Neuronal stem cell (in vitro differentiated cells): ENCODE measurements around the gene REEP3.

Source experiments
- DNase-seq: peaks from one replicate; pipeline ENCODE4 v3.0.0-alpha.2; 2013; ENCODE audit warnings: low spot score
- H2AFZ ChIP-seq: one replicate; pipeline ENCODE4 v1.6.1; 2013; ENCODE audit warnings: mild to moderate bottlenecking, low read length, inconsistent platforms
- H2AK5ac ChIP-seq: 2 replicates; pipeline ENCODE4 v1.6.1; 2013; ENCODE audit warnings: low read depth, mild to moderate bottlenecking, inconsistent platforms, low read length, moderate library complexity, mixed read lengths
- H2BK120ac ChIP-seq: 2 replicates; pipeline ENCODE4 v1.6.1; 2013; ENCODE audit warnings: low read depth, mild to moderate bottlenecking, inconsistent platforms, low read length, moderate library complexity, mixed read lengths
- H2BK12ac ChIP-seq: one replicate; pipeline ENCODE4 v1.6.1; 2013; ENCODE audit warnings: low read length, inconsistent platforms
- H2BK15ac ChIP-seq: 2 replicates; pipeline ENCODE4 v1.6.1; 2013; ENCODE audit warnings: mild to moderate bottlenecking, low read length, inconsistent platforms, mixed read lengths
- H2BK5ac ChIP-seq: one replicate; pipeline ENCODE4 v1.6.1; 2013; ENCODE audit warnings: inconsistent platforms, mild to moderate bottlenecking, low read length, moderate library complexity
- H3K14ac ChIP-seq: one replicate; pipeline ENCODE4 v1.6.1; 2013; ENCODE audit warnings: low read length, inconsistent platforms
- H3K18ac ChIP-seq: 2 replicates; pipeline ENCODE4 v1.6.1; 2013; ENCODE audit warnings: low read length, inconsistent platforms
- H3K23ac ChIP-seq: 2 replicates; pipeline ENCODE4 v1.6.1; 2013; ENCODE audit warnings: low read depth, mild to moderate bottlenecking, mixed read lengths, low read length, inconsistent platforms; ENCODE audit not compliant: poor library complexity
- H3K27ac ChIP-seq: replicated peaks from 3 replicates; pipeline ENCODE4 v1.5.1; 2013; ENCODE audit warnings: low read length, inconsistent platforms
- H3K27me3 ChIP-seq, 3 experiments: 2 replicates each; pipeline ENCODE4 v1.6.1; 2013; ENCODE audit warnings: low read length in 3 of 3, mild to moderate bottlenecking in 2 of 3, inconsistent platforms in 1 of 3, low read depth in 1 of 3, mixed read lengths in 1 of 3, moderate library complexity in 1 of 3; ENCODE audit not compliant: control insufficient read depth in 3 of 3, insufficient read depth in 3 of 3
- H3K36me3 ChIP-seq, 2 donors: replicated peaks in 1 of 2; 2 replicates each; pipeline ENCODE4 v1.6.1; 2013; ENCODE audit warnings: low read length in 2 of 2; ENCODE audit not compliant: control insufficient read depth in 2 of 2, insufficient read depth in 2 of 2
- H3K4ac ChIP-seq: 2 replicates; pipeline ENCODE4 v1.6.1; 2013; ENCODE audit warnings: inconsistent platforms, mild to moderate bottlenecking, low read length, moderate library complexity
- H3K4me1 ChIP-seq, 2 donors: 1 replicate in 1 of 2; 2 replicates in 1 of 2; pipeline ENCODE4 v1.6.1; 2013; ENCODE audit warnings: low read length in 2 of 2, low read depth in 1 of 2; ENCODE audit not compliant: control insufficient read depth in 2 of 2, insufficient read depth in 1 of 2
- H3K4me2 ChIP-seq: one replicate; pipeline ENCODE4 v1.6.1; 2013; ENCODE audit warnings: mild to moderate bottlenecking, low read length, inconsistent platforms; ENCODE audit not compliant: insufficient read depth, poor library complexity, severe bottlenecking
- H3K4me3 ChIP-seq, 2 donors: 2 replicates each; pipeline ENCODE4 v1.5.1; 2013; ENCODE audit warnings: low read length in 2 of 2, mild to moderate bottlenecking in 2 of 2, inconsistent platforms in 1 of 2, moderate library complexity in 1 of 2
- H3K79me1 ChIP-seq: one replicate; pipeline ENCODE4 v1.6.1; 2013; ENCODE audit warnings: low read depth, mild to moderate bottlenecking, inconsistent platforms, low read length, moderate library complexity
- H3K9ac ChIP-seq: one replicate; pipeline ENCODE4 v1.6.1; 2013; ENCODE audit warnings: mild to moderate bottlenecking, low read depth, low read length, inconsistent platforms; ENCODE audit not compliant: poor library complexity
- H3K9me3 ChIP-seq, 2 donors: replicated peaks in 1 of 2; 2 replicates each; pipeline versions ENCODE3 to v1.6.1; 2013; ENCODE audit warnings: low read length in 2 of 2, mild to moderate bottlenecking in 2 of 2, inconsistent platforms in 1 of 2, low read depth in 1 of 2, mixed read lengths in 1 of 2, moderate library complexity in 1 of 2; ENCODE audit not compliant: control insufficient read depth in 2 of 2, insufficient read depth in 1 of 2
- H4K8ac ChIP-seq: one replicate; pipeline ENCODE4 v1.6.1; 2013; ENCODE audit warnings: low read depth, mild to moderate bottlenecking, inconsistent platforms, low read length, moderate library complexity
- H4K91ac ChIP-seq: one replicate; pipeline ENCODE4 v1.6.1; 2013; ENCODE audit warnings: low read length, low read depth, mild to moderate bottlenecking, inconsistent platforms; ENCODE audit not compliant: poor library complexity
- WGBS, 2 donors: extraction: QIAGEN DNeasy Blood & Tissue Kit; methylation state at CpG; one replicate each; pipeline ENCODE4 v1.1.7; 2013; ENCODE audit warnings: missing lambda C conversion rate in 2 of 2, mixed read lengths in 1 of 2; ENCODE audit not compliant: insufficient read length in 2 of 2, insufficient replicate concordance in 1 of 2; ENCODE audit errors: extremely low coverage in 2 of 2; 5-methylcytosine and 5-hydroxymethylcytosine counted together

The REEP3 gene

GRCh38 chr10:63530409-63530808, 9.2 kb downstream of the REEP3 start:
- Histone ChIP-seq H3K27ac (no peak overlapping the region), H4K8ac (no peak overlapping the region), H2BK12ac (no peak overlapping the region), H3K79me1 (peaks cover 2% of the 10 kb centered on the region), H3K9me3 (peaks cover 0 to 4% of the 10 kb centered on the region in 2 donors), H3K36me3 (peaks cover 7 to 14% of the 10 kb centered on the region in 2 donors), H2AK5ac (no peak overlapping the region), H3K23ac (no peak overlapping the region), H3K4ac (no peak overlapping the region), H3K4me3 (no peak overlapping the region), H3K14ac (no peak overlapping the region), H2BK5ac (no peak overlapping the region), H2BK15ac (no peak overlapping the region), H2AFZ (no peak overlapping the region), H3K27me3 (no peaks in the 10 kb centered on the region), H3K4me1 (no peaks in the 10 kb centered on the region), H3K18ac (no peak overlapping the region), H3K9ac (no peak overlapping the region), H2BK120ac (no peak overlapping the region), H3K4me2 (no peak overlapping the region), H4K91ac (no peak overlapping the region)
- no peak for DNase-seq

- Histone ChIP-seq H3K27me3 (no peaks in the 10 kb centered on the region), H3K4me3 (no peak overlapping the region), H3K14ac (no peak overlapping the region), H3K4ac (no peak overlapping the region), H3K23ac (no peak overlapping the region), H3K4me1 (no peaks in the 10 kb centered on the region), H2BK5ac (no peak overlapping the region), H3K18ac (no peak overlapping the region), H3K9me3 (peaks cover 0 to 8% of the 10 kb centered on the region in 2 donors), H2AK5ac (no peak overlapping the region), H3K36me3 (peaks cover 0 to 3% of the 10 kb centered on the region in 2 donors), H2AFZ (no peak overlapping the region), H2BK120ac (no peak overlapping the region), H3K9ac (no peak overlapping the region), H4K8ac (no peak overlapping the region), H2BK15ac (no peak overlapping the region), H4K91ac (no peak overlapping the region), H3K79me1 (no peaks in the 10 kb centered on the region), H3K4me2 (no peak overlapping the region), H3K27ac (no peak overlapping the region), H2BK12ac (no peak overlapping the region)
- no peak for DNase-seq
Observed at GRCh38 chr10:63534723-63535122, 13.5 kb downstream of the REEP3 start.

- Histone ChIP-seq H3K4me2 (no peak overlapping the region), H3K23ac (no peak overlapping the region), H3K9me3 (peaks cover 0 to 8% of the 10 kb centered on the region in 2 donors), H4K91ac (no peak overlapping the region), H3K4me1 (no peaks in the 10 kb centered on the region), H3K36me3 (peaks cover 0 to 3% of the 10 kb centered on the region in 2 donors), H2BK120ac (no peak overlapping the region), H3K27ac (no peak overlapping the region), H3K9ac (no peak overlapping the region), H2BK12ac (no peak overlapping the region), H2BK5ac (no peak overlapping the region), H2AFZ (no peak overlapping the region), H3K79me1 (no peaks in the 10 kb centered on the region), H3K14ac (no peak overlapping the region), H2BK15ac (no peak overlapping the region), H3K18ac (no peak overlapping the region), H4K8ac (no peak overlapping the region), H3K27me3 (no peaks in the 10 kb centered on the region), H3K4ac (no peak overlapping the region), H3K4me3 (no peak overlapping the region), H2AK5ac (no peak overlapping the region)
- no peak for DNase-seq
Observed at GRCh38 chr10:63536698-63537097, 15.5 kb downstream of the REEP3 start.

- Histone ChIP-seq H3K27ac (no peak overlapping the region), H3K4ac (no peak overlapping the region), H2BK12ac (no peak overlapping the region), H3K79me1 (no peaks in the 10 kb centered on the region), H2BK120ac (no peak overlapping the region), H4K91ac (no peak overlapping the region), H2AFZ (no peak overlapping the region), H3K4me2 (no peak overlapping the region), H2BK5ac (no peak overlapping the region), H3K9ac (peak overlapping the region; percentile 38), H3K9me3 (peaks cover 0 to 8% of the 10 kb centered on the region in 2 donors), H3K18ac (no peak overlapping the region), H3K4me1 (no peaks in the 10 kb centered on the region), H2BK15ac (no peak overlapping the region), H3K36me3 (peaks cover 0 to 3% of the 10 kb centered on the region in 2 donors), H2AK5ac (no peak overlapping the region), H3K4me3 (no peak overlapping the region), H3K23ac (no peak overlapping the region), H3K27me3 (no peaks in the 10 kb centered on the region), H3K14ac (no peak overlapping the region), H4K8ac (no peak overlapping the region)
- no peak for DNase-seq
- WGBS, 2 donors: no CpG with 5 or more reads among the region's 3 CpGs
Observed at GRCh38 chr10:63537536-63537935, 16.3 kb downstream of the REEP3 start.
